Mesothelial cell of epicardium (in vitro differentiated cells): ENCODE measurements around the gene STAG1. TPM values are rescaled to one million over a fixed set of nuclear protein-coding genes. Genes with fewer than 3 reads are reported as not detected.
A peak's percentile ranks its signal among the peaks of the same experiment; 100 is the strongest.
"Not testable (repeated sequence)": the region's sequence is repeated elsewhere in the genome, so short reads cannot be mapped to it uniquely, and the experiment has no call there.

ENCODE experiments used
- DNase-seq, 2 experiments: peaks; one replicate each; pipeline ENCODE4 v3.0.0; 2021; ENCODE audit warnings: low spot score in 2 of 2; ENCODE audit not compliant: unreplicated experiment in 2 of 2
- H3K27ac Mint-ChIP-seq: 2 replicates; pipeline ENCODE4 v1.8.0; 2021; ENCODE audit warnings: mixed read lengths
- H3K27me3 Mint-ChIP-seq: 2 replicates; pipeline ENCODE4 v1.8.0; 2021; ENCODE audit warnings: low read depth, mixed read lengths
- H3K36me3 Mint-ChIP-seq: 2 replicates; pipeline ENCODE4 v1.8.0; 2021; ENCODE audit warnings: mixed read lengths
- H3K4me1 Mint-ChIP-seq: 2 replicates; pipeline ENCODE4 v1.8.0; 2021; ENCODE audit warnings: mixed read lengths
- H3K4me3 Mint-ChIP-seq: 2 replicates; pipeline ENCODE4 v1.8.0; 2021; ENCODE audit warnings: mild to moderate bottlenecking, moderate library complexity, mixed read lengths
- H3K9me3 Mint-ChIP-seq: 2 replicates; pipeline ENCODE4 v1.8.0; 2021; ENCODE audit warnings: mixed read lengths
- CTCF ChIP-seq: fragments of 200-600 bp; sonication (generic); IDR thresholded peaks from one replicate; pipeline ENCODE4 v1.5.0; 2021; ENCODE audit warnings: antibody characterized with exemption; ENCODE audit not compliant: unreplicated experiment
- total RNA-seq: library from RNA; stranded (reverse); gene quantifications from 3 replicates; pipeline ENCODE4 v1.2.1, GENCODE V29; 2021

The STAG1 gene
- total RNA-seq, 1 donor from 2014 or later = 51.8 TPM

- no peak for DNase-seq
- TF ChIP-seq CTCF = no peak
- H3K9me3 Mint-ChIP-seq = no peaks in the 10 kb centered on the region
- no peaks in the 10 kb centered on the region for H3K36me3 Mint-ChIP-seq
- peak overlapping the region; percentile 96 for H3K27ac Mint-ChIP-seq
- H3K4me1 Mint-ChIP-seq = peaks cover 41% of the 10 kb centered on the region
- no peaks in the 10 kb centered on the region for H3K27me3 Mint-ChIP-seq
- peak overlapping the region; percentile 78 for H3K4me3 Mint-ChIP-seq
Observed at GRCh38 chr3:136750209-136750896, 1.8 kb downstream of the STAG1 start.

- DNase-seq, H3K27me3 Mint-ChIP-seq, H3K9me3 Mint-ChIP-seq, H3K36me3 Mint-ChIP-seq: not testable (repeated sequence)
- H3K4me3 Mint-ChIP-seq = peak overlapping the region; percentile 78
- H3K4me1 Mint-ChIP-seq = peaks cover 38% of the 10 kb centered on the region
- peak overlapping the region; percentile 96 for H3K27ac Mint-ChIP-seq
Observed at GRCh38 chr3:136749602-136750001, 2.6 kb downstream of the STAG1 start.

- Mint-ChIP-seq H3K27me3 (no peaks in the 10 kb centered on the region), H3K27ac (peak overlapping the region; percentile 57), H3K4me1 (peaks cover 34% of the 10 kb centered on the region), H3K36me3 (peaks cover 4% of the 10 kb centered on the region), H3K9me3 (no peaks in the 10 kb centered on the region), H3K4me3 (peak overlapping the region; percentile 28)
- DNase-seq = no peak
- no peak for TF ChIP-seq CTCF
Observed at GRCh38 chr3:136749091-136749490, 3.1 kb downstream of the STAG1 start.

GRCh38 chr3:136745916-136746315 is 6.3 kb downstream of the STAG1 start:
- DNase-seq = no peak
- Mint-ChIP-seq H3K9me3 (peaks cover 9% of the 10 kb centered on the region), H3K27ac (no peak overlapping the region), H3K27me3 (no peaks in the 10 kb centered on the region), H3K36me3 (peaks cover 13% of the 10 kb centered on the region), H3K4me3 (no peak overlapping the region), H3K4me1 (peaks cover 25% of the 10 kb centered on the region)
- no peak for TF ChIP-seq CTCF

GRCh38 chr3:136741063-136741462 is 11.1 kb downstream of the STAG1 start:
- no peaks in the 10 kb centered on the region for H3K27me3 Mint-ChIP-seq
- H3K9me3 Mint-ChIP-seq = peaks cover 9% of the 10 kb centered on the region
- H3K4me1 Mint-ChIP-seq = peaks cover 4% of the 10 kb centered on the region
- H3K4me3 Mint-ChIP-seq = no peak overlapping the region
- TF ChIP-seq CTCF = no peak
- DNase-seq = no peak
- H3K27ac Mint-ChIP-seq = no peak overlapping the region
- H3K36me3 Mint-ChIP-seq = peaks cover 25% of the 10 kb centered on the region

- no peak for DNase-seq
- Mint-ChIP-seq H3K27ac (no peak overlapping the region), H3K4me1 (peaks cover 4% of the 10 kb centered on the region), H3K4me3 (no peak overlapping the region), H3K36me3 (peaks cover 25% of the 10 kb centered on the region), H3K27me3 (no peaks in the 10 kb centered on the region), H3K9me3 (peaks cover 9% of the 10 kb centered on the region)
- no peak for TF ChIP-seq CTCF
Observed at GRCh38 chr3:136740351-136740958, 11.7 kb downstream of the STAG1 start.

GRCh38 chr3:136736950-136737349 is 15.2 kb downstream of the STAG1 start:
- H3K27ac Mint-ChIP-seq, H3K9me3 Mint-ChIP-seq: not testable (repeated sequence)
- H3K36me3 Mint-ChIP-seq = peaks cover 17% of the 10 kb centered on the region

More at GRCh38 chr3:136736950-136737349, 15.2 kb downstream of the STAG1 start:
- DNase-seq, H3K27me3 Mint-ChIP-seq, H3K4me1 Mint-ChIP-seq, H3K4me3 Mint-ChIP-seq: not testable (repeated sequence)
